Panc1 (cell line): ENCODE measurements around the gene TGM4. TPM values are rescaled to one million over a fixed set of nuclear protein-coding genes. Genes with fewer than 3 reads are reported as not detected.

ENCODE experiments used
- ATAC-seq: fragments of 200-7000 bp; cut with Tn5 transposase; 2 replicates; pipeline ENCODE4 v1.9.1; 2020; ENCODE audit warnings: mild to moderate bottlenecking, moderate library complexity
- BruUV-seq: library from RNA; stranded (reverse); fragments of 400-500 nt; replicated peaks from 2 replicates; lab custom pipeline; 2021; lab: Mats Ljungman, UMichigan
- CTCF ChIA-PET: fragments of 300-600 bp; sonication (Branson Sonifier 250); formaldehyde crosslinking; loops from one replicate; lab custom pipeline; 2022; ENCODE audit warnings: antibody characterized with exemption; lab: Charles Lee
- POLR2A ChIA-PET: fragments of 300-600 bp; sonication (Branson Sonifier 250); formaldehyde crosslinking; loops from one replicate; lab custom pipeline; 2022; ENCODE audit warnings: antibody characterized with exemption; lab: Charles Lee
- DNase-seq: peaks from one replicate; pipeline ENCODE4 v3.0.0-alpha.2; 2010; ENCODE audit warnings: low read depth, low spot score
- H3K27ac ChIP-seq: 2 replicates; pipeline ENCODE4 v1.5.1; 2011; ENCODE audit warnings: mild to moderate bottlenecking, low read length, inconsistent platforms
- H3K27me3 ChIP-seq: fragments of 200-500 bp; sonication (Bioruptor generic); 2 replicates; pipeline ENCODE4 v1.6.0; 2014; ENCODE audit warnings: low read length, inconsistent platforms; ENCODE audit not compliant: control insufficient read depth, insufficient read depth
- H3K36me3 ChIP-seq: fragments of 200-500 bp; sonication (Bioruptor generic); 2 replicates; pipeline ENCODE4 v1.5.1; 2014; ENCODE audit warnings: inconsistent platforms, mild to moderate bottlenecking, low read length, moderate library complexity; ENCODE audit not compliant: control insufficient read depth, insufficient read depth
- H3K4me1 ChIP-seq: 2 replicates; pipeline ENCODE4 v1.5.1; 2011; ENCODE audit warnings: inconsistent platforms, mild to moderate bottlenecking, low read length, moderate library complexity; ENCODE audit not compliant: control insufficient read depth, insufficient read depth
- H3K4me3 ChIP-seq, 2 experiments: 2 replicates each; pipeline ENCODE4 v1.5.1; 2011 to 2012; ENCODE audit warnings: low read depth in 2 of 2, low read length in 2 of 2, mild to moderate bottlenecking in 2 of 2, inconsistent platforms in 1 of 2, moderate library complexity in 1 of 2
- H3K9me3 ChIP-seq: fragments of 200-500 bp; sonication (Bioruptor generic); 2 replicates; pipeline ENCODE4 v1.5.1; 2014; ENCODE audit warnings: low read depth, mild to moderate bottlenecking, inconsistent platforms, low read length, moderate library complexity; ENCODE audit not compliant: control insufficient read depth, insufficient read depth
- POLR2AphosphoS5 ChIP-seq: IDR thresholded peaks from 2 replicates; pipeline ENCODE4 v1.6.1; 2012; ENCODE audit warnings: mild to moderate bottlenecking, low read depth, low read length, moderate library complexity
- SIN3A ChIP-seq: IDR thresholded peaks from 2 replicates; pipeline ENCODE4 v1.6.1; 2012; ENCODE audit warnings: low read depth, mild to moderate bottlenecking, low read length, moderate library complexity, borderline replicate concordance; ENCODE audit not compliant: insufficient read depth
- TCF7L2 ChIP-seq: IDR thresholded peaks from 2 replicates; pipeline ENCODE4 v1.6.1; 2011; ENCODE audit warnings: mild to moderate bottlenecking, low read depth, low read length, inconsistent platforms
- in situ Hi-C: cut with HindIII; loops from 2 replicates; pipeline ENCODE4 v1.10.0; 2016; ENCODE audit warnings: low sequenced_read_pairs, low pct_unique_long_range_greater_than_20kb
- intact Hi-C: fragments of 100-400 bp; cut with micrococcal nuclease; formaldehyde crosslinking; loops from one replicate; pipeline ENCODE4 v1.10.0; 2022; ENCODE audit not compliant: unreplicated experiment
- total RNA-seq: library from RNA; stranded (reverse); gene quantifications from one replicate; pipeline ENCODE4 v1.2.1, GENCODE V29; 2021; ENCODE audit not compliant: unreplicated experiment
- TF ChIP-seq, protein P1 (sequence below), 2 experiments: IDR thresholded peaks; 2 replicates each; pipeline ENCODE4 v1.6.1; 2011 to 2012; ENCODE audit warnings: low read depth in 2 of 2, control low read depth in 1 of 2, low read length in 1 of 2, mild to moderate bottlenecking in 1 of 2, moderate library complexity in 1 of 2; ENCODE audit not compliant: insufficient read depth in 1 of 2
- TF ChIP-seq, protein P2 (sequence below): fragments of 450-650 bp; IDR thresholded peaks from 2 replicates; pipeline ENCODE4 v1.5.1; 2017; ENCODE audit warnings: mild to moderate bottlenecking

The TGM4 gene
- total RNA-seq, 1 experiment from 2014 or later: 0.46 TPM

DNA sequence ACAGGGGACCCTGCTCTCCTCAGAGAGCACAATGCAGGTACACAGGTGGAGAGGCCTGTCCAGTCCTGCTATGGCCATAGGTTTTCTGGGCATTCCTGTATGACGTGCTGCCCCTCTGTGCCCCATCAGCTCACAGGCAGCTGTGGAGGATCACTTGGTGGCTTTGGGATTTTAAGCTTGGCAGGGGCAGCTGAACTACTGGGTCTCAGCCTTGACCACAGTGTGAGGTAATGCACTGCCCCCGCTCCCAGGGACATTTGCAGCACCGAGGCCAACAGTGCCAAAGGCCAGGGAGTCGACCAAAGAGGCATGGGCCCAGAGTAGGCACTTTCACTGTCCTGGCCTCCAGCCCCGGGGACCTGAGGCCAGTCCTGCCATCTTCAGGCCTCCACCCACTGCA, 55.4 kb downstream of the TGM4 start:
- DNase-seq (no peak), ATAC-seq (no peak)
- Histone ChIP-seq H3K4me1 (no peaks in the 10 kb centered on the region), H3K36me3 (no peaks in the 10 kb centered on the region), H3K27ac (no peak overlapping the region), H3K27me3 (no peaks in the 10 kb centered on the region), H3K9me3 (no peaks in the 10 kb centered on the region), H3K4me3 (no peak overlapping the region)
- in situ Hi-C loops (no loop called here), intact Hi-C loops (no loop called here)
- TF ChIP-seq SIN3A: no peak
- TF ChIP-seq, protein P1, sequence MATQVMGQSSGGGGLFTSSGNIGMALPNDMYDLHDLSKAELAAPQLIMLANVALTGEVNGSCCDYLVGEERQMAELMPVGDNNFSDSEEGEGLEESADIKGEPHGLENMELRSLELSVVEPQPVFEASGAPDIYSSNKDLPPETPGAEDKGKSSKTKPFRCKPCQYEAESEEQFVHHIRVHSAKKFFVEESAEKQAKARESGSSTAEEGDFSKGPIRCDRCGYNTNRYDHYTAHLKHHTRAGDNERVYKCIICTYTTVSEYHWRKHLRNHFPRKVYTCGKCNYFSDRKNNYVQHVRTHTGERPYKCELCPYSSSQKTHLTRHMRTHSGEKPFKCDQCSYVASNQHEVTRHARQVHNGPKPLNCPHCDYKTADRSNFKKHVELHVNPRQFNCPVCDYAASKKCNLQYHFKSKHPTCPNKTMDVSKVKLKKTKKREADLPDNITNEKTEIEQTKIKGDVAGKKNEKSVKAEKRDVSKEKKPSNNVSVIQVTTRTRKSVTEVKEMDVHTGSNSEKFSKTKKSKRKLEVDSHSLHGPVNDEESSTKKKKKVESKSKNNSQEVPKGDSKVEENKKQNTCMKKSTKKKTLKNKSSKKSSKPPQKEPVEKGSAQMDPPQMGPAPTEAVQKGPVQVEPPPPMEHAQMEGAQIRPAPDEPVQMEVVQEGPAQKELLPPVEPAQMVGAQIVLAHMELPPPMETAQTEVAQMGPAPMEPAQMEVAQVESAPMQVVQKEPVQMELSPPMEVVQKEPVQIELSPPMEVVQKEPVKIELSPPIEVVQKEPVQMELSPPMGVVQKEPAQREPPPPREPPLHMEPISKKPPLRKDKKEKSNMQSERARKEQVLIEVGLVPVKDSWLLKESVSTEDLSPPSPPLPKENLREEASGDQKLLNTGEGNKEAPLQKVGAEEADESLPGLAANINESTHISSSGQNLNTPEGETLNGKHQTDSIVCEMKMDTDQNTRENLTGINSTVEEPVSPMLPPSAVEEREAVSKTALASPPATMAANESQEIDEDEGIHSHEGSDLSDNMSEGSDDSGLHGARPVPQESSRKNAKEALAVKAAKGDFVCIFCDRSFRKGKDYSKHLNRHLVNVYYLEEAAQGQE (IDR thresholded peaks at IDR 0.05; ENCODE audit: insufficient read depth in 1 of 2, low read depth in 2 of 2, low read length in 1 of 2): no peak
- no peak for TF ChIP-seq POLR2AphosphoS5
- TF ChIP-seq TCF7L2: no peak
- no TSS peak for BruUV-seq
- ChIA-PET CTCF (no interaction called here), POLR2A (no interaction called here)

DNA sequence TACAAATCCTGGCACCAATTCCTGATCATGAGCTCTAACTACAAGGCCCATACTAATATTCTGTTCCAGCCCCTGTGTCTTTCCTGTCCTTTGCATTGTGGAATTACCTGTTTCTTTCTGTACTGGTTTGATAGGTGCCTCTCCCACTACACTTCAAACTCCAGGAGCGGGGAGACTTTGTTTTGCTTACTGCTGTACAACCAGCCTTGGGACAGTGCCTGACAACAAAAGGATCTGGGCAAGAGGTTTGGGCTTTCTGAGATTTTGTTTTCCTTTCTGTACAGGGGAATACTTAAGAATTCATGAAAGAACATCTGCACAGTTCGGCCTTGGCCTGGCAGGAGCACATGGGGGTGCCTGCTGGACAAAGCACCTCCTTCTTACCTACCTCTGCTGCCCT, 56.5 kb downstream of the TGM4 start:
- POLR2A ChIA-PET: no interaction called here
- intact Hi-C loops: no loop called here

More for the DNA sequence above, 56.5 kb downstream of the TGM4 start:
- no TSS peak for BruUV-seq
- TF ChIP-seq, protein P1 (IDR thresholded peaks at IDR 0.05; ENCODE audit: insufficient read depth in 1 of 2, low read depth in 2 of 2, low read length in 1 of 2): no peak
- TF ChIP-seq POLR2AphosphoS5 (no peak), TCF7L2 (no peak), SIN3A (no peak)
- TF ChIP-seq, protein P2, sequence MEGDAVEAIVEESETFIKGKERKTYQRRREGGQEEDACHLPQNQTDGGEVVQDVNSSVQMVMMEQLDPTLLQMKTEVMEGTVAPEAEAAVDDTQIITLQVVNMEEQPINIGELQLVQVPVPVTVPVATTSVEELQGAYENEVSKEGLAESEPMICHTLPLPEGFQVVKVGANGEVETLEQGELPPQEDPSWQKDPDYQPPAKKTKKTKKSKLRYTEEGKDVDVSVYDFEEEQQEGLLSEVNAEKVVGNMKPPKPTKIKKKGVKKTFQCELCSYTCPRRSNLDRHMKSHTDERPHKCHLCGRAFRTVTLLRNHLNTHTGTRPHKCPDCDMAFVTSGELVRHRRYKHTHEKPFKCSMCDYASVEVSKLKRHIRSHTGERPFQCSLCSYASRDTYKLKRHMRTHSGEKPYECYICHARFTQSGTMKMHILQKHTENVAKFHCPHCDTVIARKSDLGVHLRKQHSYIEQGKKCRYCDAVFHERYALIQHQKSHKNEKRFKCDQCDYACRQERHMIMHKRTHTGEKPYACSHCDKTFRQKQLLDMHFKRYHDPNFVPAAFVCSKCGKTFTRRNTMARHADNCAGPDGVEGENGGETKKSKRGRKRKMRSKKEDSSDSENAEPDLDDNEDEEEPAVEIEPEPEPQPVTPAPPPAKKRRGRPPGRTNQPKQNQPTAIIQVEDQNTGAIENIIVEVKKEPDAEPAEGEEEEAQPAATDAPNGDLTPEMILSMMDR: no peak
- Histone ChIP-seq H3K27ac (no peak overlapping the region), H3K27me3 (no peaks in the 10 kb centered on the region), H3K9me3 (no peaks in the 10 kb centered on the region), H3K36me3 (no peaks in the 10 kb centered on the region), H3K4me3 (no peak overlapping the region), H3K4me1 (no peaks in the 10 kb centered on the region)
- CTCF ChIA-PET: interaction anchor here (0.6 kb wide), 1 partner anchor 201 kb away, joined by 4 read pairs; no protein-coding TSS in a partner anchor
- DNase-seq (no peak), ATAC-seq (no peak)
- in situ Hi-C loops: no loop called here
